Stimulated activated naive B cell treated with anti-CD40 and anti-IgM and Interleukin-4, amounts not matched to agents 10 μg/mL and 1 μg/mL and 100 μg/mL, for 72 hours (primary cell): ENCODE results near the gene CNGA3.
"Not testable (repeated sequence)": the region's sequence is repeated elsewhere in the genome, so short reads cannot be mapped to it uniquely, and the experiment has no call there.

Experiments used
- ATAC-seq, 2 donors: fragments of 150-1000 bp; cut with Tn5 transposase; replicated peaks; 2 replicates each; pipeline ENCODE4 v1.10.0; 2021; ENCODE audit warnings: moderate library complexity in 1 of 2
- DNase-seq: peaks from one replicate; pipeline ENCODE4 v3.0.0; 2021
- H3K27ac Mint-ChIP-seq: one replicate; pipeline ENCODE4 v1.8.0; 2022; ENCODE audit warnings: mild to moderate bottlenecking, mixed read lengths
- H3K27me3 Mint-ChIP-seq, 2 donors: one replicate each; pipeline ENCODE4 v1.8.0; 2022; ENCODE audit warnings: mixed read lengths in 2 of 2
- H3K36me3 Mint-ChIP-seq, 2 donors: one replicate each; pipeline ENCODE4 v1.8.0; 2022; ENCODE audit warnings: mixed read lengths in 2 of 2, mild to moderate bottlenecking in 1 of 2
- H3K4me1 Mint-ChIP-seq, 2 donors: one replicate each; pipeline ENCODE4 v1.8.0; 2022; ENCODE audit warnings: mixed read lengths in 2 of 2, mild to moderate bottlenecking in 1 of 2
- H3K4me3 Mint-ChIP-seq, 2 donors: one replicate each; pipeline ENCODE4 v1.8.0; 2022; ENCODE audit warnings: mild to moderate bottlenecking in 2 of 2, mixed read lengths in 2 of 2, moderate library complexity in 1 of 2
- H3K9me3 Mint-ChIP-seq, 2 donors: one replicate each; pipeline ENCODE4 v1.8.0; 2022; ENCODE audit warnings: mixed read lengths in 2 of 2, mild to moderate bottlenecking in 1 of 2

The CNGA3 gene

GRCh38 chr2:98311771-98312545 lies 34.3 kb upstream of the CNGA3 start:
- H3K27ac Mint-ChIP-seq = no peak overlapping the region
- no peaks in the 10 kb centered on the region for H3K36me3 Mint-ChIP-seq
- H3K4me3 Mint-ChIP-seq = no peak overlapping the region
- no peak for ATAC-seq
- peaks cover 43 to 77% of the 10 kb centered on the region in 2 donors for H3K27me3 Mint-ChIP-seq
- no peaks in the 10 kb centered on the region for H3K9me3 Mint-ChIP-seq
- no peaks in the 10 kb centered on the region for H3K4me1 Mint-ChIP-seq
- no peak for DNase-seq

- Mint-ChIP-seq H3K4me1 (no peaks in the 10 kb centered on the region), H3K27me3 (peaks cover 40 to 77% of the 10 kb centered on the region in 2 donors), H3K9me3 (peaks cover 3% of the 10 kb centered on the region in 2 donors), H3K36me3 (no peaks in the 10 kb centered on the region), H3K27ac (no peak overlapping the region), H3K4me3 (no peak overlapping the region)
- DNase-seq (no peak), ATAC-seq (no peak)
These were observed 32.6 kb upstream of the CNGA3 start for GRCh38 chr2:98313492-98314250.

GRCh38 chr2:98314251-98314650 lies 32.0 kb upstream of the CNGA3 start:
- Mint-ChIP-seq H3K9me3 (peaks cover 3% of the 10 kb centered on the region in 2 donors), H3K27ac (no peak overlapping the region), H3K36me3 (no peaks in the 10 kb centered on the region), H3K4me3 (no peak overlapping the region), H3K4me1 (no peaks in the 10 kb centered on the region), H3K27me3 (peaks cover 37 to 71% of the 10 kb centered on the region in 2 donors)
- no peak for DNase-seq
- ATAC-seq = no peak

- Mint-ChIP-seq H3K4me3 (no peak overlapping the region), H3K27me3 (peaks cover 23 to 54% of the 10 kb centered on the region in 2 donors), H3K27ac (no peak overlapping the region), H3K36me3 (peaks cover 7% of the 10 kb centered on the region in 2 donors), H3K4me1 (no peaks in the 10 kb centered on the region), H3K9me3 (peaks cover 12 to 13% of the 10 kb centered on the region in 2 donors)
- no peak for DNase-seq
- ATAC-seq = no peak
These were observed 30.3 kb upstream of the CNGA3 start for GRCh38 chr2:98315957-98316356.

- DNase-seq (no peak), ATAC-seq (no peak)
- Mint-ChIP-seq H3K4me1 (no peaks in the 10 kb centered on the region), H3K27me3 (peaks cover 26 to 53% of the 10 kb centered on the region in 2 donors), H3K36me3 (peaks cover 12% of the 10 kb centered on the region in 2 donors), H3K4me3 (no peak overlapping the region), H3K9me3 (peaks cover 18 to 21% of the 10 kb centered on the region in 2 donors), H3K27ac (no peak overlapping the region)
These were observed 29.0 kb upstream of the CNGA3 start for GRCh38 chr2:98317214-98317613.

GRCh38 chr2:98320171-98320570 lies 26.1 kb upstream of the CNGA3 start:
- not testable (repeated sequence) for H3K27ac Mint-ChIP-seq, H3K4me3 Mint-ChIP-seq, DNase-seq, H3K4me1 Mint-ChIP-seq, ATAC-seq
- Mint-ChIP-seq H3K27me3 (peaks cover 20 to 50% of the 10 kb centered on the region in 2 donors), H3K36me3 (peaks cover 12% of the 10 kb centered on the region in 2 donors), H3K9me3 (peaks cover 27 to 28% of the 10 kb centered on the region in 2 donors)

- ATAC-seq = no peak
- no peak overlapping the region for H3K27ac Mint-ChIP-seq
- peaks cover 30% of the 10 kb centered on the region in 2 donors for H3K9me3 Mint-ChIP-seq
- no peaks in the 10 kb centered on the region for H3K4me1 Mint-ChIP-seq
- H3K36me3 Mint-ChIP-seq = peaks cover 12 to 16% of the 10 kb centered on the region in 2 donors
- H3K27me3 Mint-ChIP-seq = peaks cover 16 to 40% of the 10 kb centered on the region in 2 donors
- H3K4me3 Mint-ChIP-seq = no peak overlapping the region
- no peak for DNase-seq
These were observed 22.1 kb upstream of the CNGA3 start for GRCh38 chr2:98324181-98324580.

- Mint-ChIP-seq H3K36me3 (peaks cover 0 to 3% of the 10 kb centered on the region in 2 donors), H3K9me3 (peaks cover 12% of the 10 kb centered on the region in 2 donors), H3K27ac (no peak overlapping the region), H3K4me1 (no peaks in the 10 kb centered on the region), H3K27me3 (peaks cover 13 to 50% of the 10 kb centered on the region in 2 donors), H3K4me3 (no peak overlapping the region)
- ATAC-seq = no peak
- no peak for DNase-seq
These were observed 18.5 kb upstream of the CNGA3 start for GRCh38 chr2:98327776-98328175.

- peaks cover 5 to 6% of the 10 kb centered on the region in 2 donors for H3K9me3 Mint-ChIP-seq
- no peak overlapping the region for H3K4me3 Mint-ChIP-seq
- H3K36me3 Mint-ChIP-seq = peaks cover 0 to 3% of the 10 kb centered on the region in 2 donors
- no peak for DNase-seq
- ATAC-seq = no peak
- H3K27me3 Mint-ChIP-seq = peaks cover 16 to 34% of the 10 kb centered on the region in 2 donors
- no peak overlapping the region for H3K27ac Mint-ChIP-seq
- H3K4me1 Mint-ChIP-seq = no peaks in the 10 kb centered on the region
These were observed 16.7 kb upstream of the CNGA3 start for GRCh38 chr2:98329549-98329948.

- Mint-ChIP-seq H3K4me1 (no peaks in the 10 kb centered on the region), H3K27ac (no peak overlapping the region), H3K27me3 (peaks cover 24 to 44% of the 10 kb centered on the region in 2 donors), H3K36me3 (peaks cover 0 to 1% of the 10 kb centered on the region in 2 donors), H3K9me3 (peaks cover 2 to 3% of the 10 kb centered on the region in 2 donors), H3K4me3 (no peak overlapping the region)
- DNase-seq = no peak
- ATAC-seq = no peak
These were observed 13.3 kb upstream of the CNGA3 start for GRCh38 chr2:98332989-98333388.

GRCh38 chr2:98333922-98334321 lies 12.3 kb upstream of the CNGA3 start:
- Mint-ChIP-seq H3K27me3 (peaks cover 24 to 49% of the 10 kb centered on the region in 2 donors), H3K9me3 (peaks cover 0 to 4% of the 10 kb centered on the region in 2 donors), H3K36me3 (no peaks in the 10 kb centered on the region), H3K4me3 (no peak overlapping the region), H3K27ac (no peak overlapping the region), H3K4me1 (no peaks in the 10 kb centered on the region)
- no peak for ATAC-seq
- DNase-seq = no peak

- no peak overlapping the region for H3K4me3 Mint-ChIP-seq
- ATAC-seq (no peak), DNase-seq (no peak)
- no peak overlapping the region for H3K27ac Mint-ChIP-seq
- no peaks in the 10 kb centered on the region for H3K4me1 Mint-ChIP-seq
- H3K27me3 Mint-ChIP-seq = peaks cover 29 to 49% of the 10 kb centered on the region in 2 donors
- no peaks in the 10 kb centered on the region for H3K36me3 Mint-ChIP-seq
- peaks cover 0 to 4% of the 10 kb centered on the region in 2 donors for H3K9me3 Mint-ChIP-seq
These were observed 11.7 kb upstream of the CNGA3 start for GRCh38 chr2:98334439-98335078.

GRCh38 chr2:98335271-98335670 lies 11.0 kb upstream of the CNGA3 start:
- H3K4me1 Mint-ChIP-seq = no peaks in the 10 kb centered on the region
- no peak overlapping the region for H3K27ac Mint-ChIP-seq
- peaks cover 0 to 4% of the 10 kb centered on the region in 2 donors for H3K9me3 Mint-ChIP-seq
- no peak for DNase-seq
- H3K27me3 Mint-ChIP-seq = peaks cover 31 to 47% of the 10 kb centered on the region in 2 donors
- no peak overlapping the region for H3K4me3 Mint-ChIP-seq
- no peak for ATAC-seq
- no peaks in the 10 kb centered on the region for H3K36me3 Mint-ChIP-seq

- Mint-ChIP-seq H3K9me3 (peaks cover 0 to 4% of the 10 kb centered on the region in 2 donors), H3K27ac (no peak overlapping the region), H3K27me3 (peaks cover 40 to 67% of the 10 kb centered on the region in 2 donors), H3K4me3 (no peak overlapping the region), H3K36me3 (peaks cover 0 to 1% of the 10 kb centered on the region in 2 donors), H3K4me1 (peaks cover 3 to 5% of the 10 kb centered on the region in 2 donors)
- ATAC-seq = no peak
- no peak for DNase-seq
These were observed 5.0 kb upstream of the CNGA3 start for GRCh38 chr2:98341241-98341640.
